Measurements from ENCODE around the gene SFMBT2. TPM values are rescaled to one million over a fixed set of nuclear protein-coding genes. Genes with fewer than 3 reads are reported as not detected.

SFMBT2 gene
- total RNA-seq, 1 donor from 2014 or later, result 14.2 TPM

- intact Hi-C loops (cut with DNase I), result no loop called here
- DNase-seq (ENCODE audit: low spot score), result no peak
Measured at GRCh38 chr10:7288060-7288690, 122.7 kb downstream of the SFMBT2 start.

- no peak for DNase-seq (ENCODE audit: low spot score)
- intact Hi-C loops (cut with DNase I), result no loop called here
Measured at GRCh38 chr10:7287377-7287776, 123.5 kb downstream of the SFMBT2 start.

- intact Hi-C loops (cut with DNase I), result no loop called here
- DNase-seq (ENCODE audit: low spot score), result no peak
Measured at GRCh38 chr10:7285522-7286322, 125.1 kb downstream of the SFMBT2 start.

- DNase-seq (ENCODE audit: low spot score), result no peak
- intact Hi-C loops (cut with DNase I), result loop anchor here (5.0 kb wide), 1 partner anchor 49 kb away; no protein-coding TSS in a partner anchor
Measured at GRCh38 chr10:7283246-7283645, 127.6 kb downstream of the SFMBT2 start.

GRCh38 chr10:7282457-7282856 lies 128.4 kb downstream of the SFMBT2 start:
- intact Hi-C loops (cut with DNase I), result loop anchor here (5.0 kb wide), 1 partner anchor 50 kb away; no protein-coding TSS in a partner anchor

GRCh38 chr10:7281429-7281828 lies 129.4 kb downstream of the SFMBT2 start:
- DNase-seq (ENCODE audit: low spot score), result no peak
- intact Hi-C loops (cut with DNase I), result loop anchor here (5.0 kb wide), 1 partner anchor 51 kb away; no protein-coding TSS in a partner anchor

More at GRCh38 chr10:7282457-7282856, 128.4 kb downstream of the SFMBT2 start:
- no peak for DNase-seq (ENCODE audit: low spot score)

GRCh38 chr10:7279303-7279702 lies 131.5 kb downstream of the SFMBT2 start:
- DNase-seq (ENCODE audit: low spot score), result no peak
- intact Hi-C loops (cut with DNase I), result loop anchor here (5.0 kb wide), 1 partner anchor 128 kb away; no protein-coding TSS in a partner anchor

GRCh38 chr10:7277867-7278266 lies 133.0 kb downstream of the SFMBT2 start:
- DNase-seq (ENCODE audit: low spot score), result no peak
- intact Hi-C loops (cut with DNase I), result loop anchor here (5.0 kb wide), 1 partner anchor 129 kb away; no protein-coding TSS in a partner anchor

GRCh38 chr10:7277432-7277831 lies 133.4 kb downstream of the SFMBT2 start:
- DNase-seq (ENCODE audit: low spot score), result no peak
- intact Hi-C loops (cut with DNase I), result loop anchor here (5.0 kb wide), 1 partner anchor 130 kb away; no protein-coding TSS in a partner anchor

GRCh38 chr10:7275761-7276440 lies 134.9 kb downstream of the SFMBT2 start:
- DNase-seq (ENCODE audit: low spot score), result no peak
- intact Hi-C loops (cut with DNase I), result loop anchor here (5.0 kb wide), 1 partner anchor 131 kb away; no protein-coding TSS in a partner anchor

- DNase-seq (ENCODE audit: low spot score), result no peak
- intact Hi-C loops (cut with DNase I), result no loop called here
Measured at GRCh38 chr10:7274293-7274692, 136.5 kb downstream of the SFMBT2 start.

- DNase-seq (ENCODE audit: low spot score), result no peak
- intact Hi-C loops (cut with DNase I), result no loop called here
Measured at GRCh38 chr10:7272008-7272407, 138.8 kb downstream of the SFMBT2 start.

GRCh38 chr10:7269988-7270387 lies 140.8 kb downstream of the SFMBT2 start:
- no peak for DNase-seq (ENCODE audit: low spot score)

GRCh38 chr10:7267142-7267541 lies 143.7 kb downstream of the SFMBT2 start:
- DNase-seq (ENCODE audit: low spot score), result no peak
- intact Hi-C loops (cut with DNase I), result loop anchor here (10.0 kb wide), 1 partner anchor 142 kb away; no protein-coding TSS in a partner anchor

More at GRCh38 chr10:7269988-7270387, 140.8 kb downstream of the SFMBT2 start:
- intact Hi-C loops (cut with DNase I), result loop anchor here (10.0 kb wide), 1 partner anchor 145 kb away; no protein-coding TSS in a partner anchor

GRCh38 chr10:7265396-7266123 lies 145.3 kb downstream of the SFMBT2 start:
- intact Hi-C loops (cut with DNase I), result loop anchor here (10.0 kb wide), 1 partner anchor 141 kb away; no protein-coding TSS in a partner anchor
- DNase-seq (ENCODE audit: low spot score), result no peak

- intact Hi-C loops (cut with DNase I), result loop anchor here (5.0 to 10.0 kb wide), 2 partner anchors 83 to 140 kb away; no protein-coding TSS in a partner anchor
- no peak for DNase-seq (ENCODE audit: low spot score)
Measured at GRCh38 chr10:7264313-7264756, 146.5 kb downstream of the SFMBT2 start.

- intact Hi-C loops (cut with DNase I), result loop anchor here (5.0 to 10.0 kb wide), 2 partner anchors 84 to 139 kb away; no protein-coding TSS in a partner anchor
- no peak for DNase-seq (ENCODE audit: low spot score)
Measured at GRCh38 chr10:7263616-7264015, 147.2 kb downstream of the SFMBT2 start.

- intact Hi-C loops (cut with DNase I), result loop anchor here (5.0 to 10.0 kb wide), 2 partner anchors 86 to 137 kb away; no protein-coding TSS in a partner anchor
- DNase-seq (ENCODE audit: low spot score), result no peak
Measured at GRCh38 chr10:7261351-7261750, 149.5 kb downstream of the SFMBT2 start.

- DNase-seq (ENCODE audit: low spot score), result no peak
- intact Hi-C loops (cut with DNase I), result loop anchor here (1.0 to 10.0 kb wide), 3 partner anchors 86 to 147 kb away; no protein-coding TSS in a partner anchor
Measured at GRCh38 chr10:7260912-7261311, 149.9 kb downstream of the SFMBT2 start.

Measured in cardiac septum (tissue), 1 donor.